ENCODE results near the gene ACOXL. TPM values are rescaled to one million over a fixed set of nuclear protein-coding genes. Genes with fewer than 3 reads are reported as not detected.

Gene ACOXL
- total and polyA plus RNA-seq, 2 donors (not counting 3 experiments of a cell fraction or from before 2014, with no cell fraction given), result not detected

DNA sequence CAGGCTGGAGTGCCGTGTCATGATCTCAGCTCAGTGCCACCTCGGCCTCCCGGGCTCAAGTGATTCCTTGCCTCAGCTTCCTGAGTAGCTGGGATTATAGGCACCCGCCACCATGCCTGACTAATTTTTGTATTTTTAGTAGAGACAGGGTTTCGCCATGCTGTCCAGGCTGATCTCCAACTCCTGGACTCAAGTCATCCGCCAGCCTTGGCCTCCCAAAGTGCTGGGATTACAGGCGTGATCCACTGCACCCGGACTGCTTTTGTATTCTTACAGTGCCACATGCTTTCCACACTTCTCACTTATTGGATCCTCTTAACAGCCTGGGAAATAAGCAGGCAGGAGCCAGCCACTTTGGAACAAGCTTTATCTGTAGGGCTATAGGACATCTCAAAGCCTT, 363.1 kb downstream of the ACOXL start:
- peaks cover 24 to 57% of the 10 kb centered on the region in 2 experiments for H3K27me3 ChIP-seq (ENCODE audit: control insufficient read depth in 2 of 2, insufficient read depth in 2 of 2, low read length in 2 of 2)

More for the DNA sequence above, 363.1 kb downstream of the ACOXL start:
- TF ChIP-seq, protein P1, sequence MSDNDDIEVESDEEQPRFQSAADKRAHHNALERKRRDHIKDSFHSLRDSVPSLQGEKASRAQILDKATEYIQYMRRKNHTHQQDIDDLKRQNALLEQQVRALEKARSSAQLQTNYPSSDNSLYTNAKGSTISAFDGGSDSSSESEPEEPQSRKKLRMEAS (IDR thresholded peaks at IDR 0.05; ENCODE audit: insufficient read depth, insufficient read length), result no peak
- TF ChIP-seq GATA2 (IDR thresholded peaks at IDR 0.05; ENCODE audit: insufficient read depth, insufficient read length, low read depth, low read length) (no peak), EZH2 (IDR thresholded peaks at IDR 0.05; ENCODE audit: borderline replicate concordance, low read depth, low read length, severe bottlenecking) (no peak), FOS (IDR thresholded peaks at IDR 0.05; ENCODE audit: borderline replicate concordance, insufficient read depth, low read length) (no peak)
- TF ChIP-seq, protein P2, sequence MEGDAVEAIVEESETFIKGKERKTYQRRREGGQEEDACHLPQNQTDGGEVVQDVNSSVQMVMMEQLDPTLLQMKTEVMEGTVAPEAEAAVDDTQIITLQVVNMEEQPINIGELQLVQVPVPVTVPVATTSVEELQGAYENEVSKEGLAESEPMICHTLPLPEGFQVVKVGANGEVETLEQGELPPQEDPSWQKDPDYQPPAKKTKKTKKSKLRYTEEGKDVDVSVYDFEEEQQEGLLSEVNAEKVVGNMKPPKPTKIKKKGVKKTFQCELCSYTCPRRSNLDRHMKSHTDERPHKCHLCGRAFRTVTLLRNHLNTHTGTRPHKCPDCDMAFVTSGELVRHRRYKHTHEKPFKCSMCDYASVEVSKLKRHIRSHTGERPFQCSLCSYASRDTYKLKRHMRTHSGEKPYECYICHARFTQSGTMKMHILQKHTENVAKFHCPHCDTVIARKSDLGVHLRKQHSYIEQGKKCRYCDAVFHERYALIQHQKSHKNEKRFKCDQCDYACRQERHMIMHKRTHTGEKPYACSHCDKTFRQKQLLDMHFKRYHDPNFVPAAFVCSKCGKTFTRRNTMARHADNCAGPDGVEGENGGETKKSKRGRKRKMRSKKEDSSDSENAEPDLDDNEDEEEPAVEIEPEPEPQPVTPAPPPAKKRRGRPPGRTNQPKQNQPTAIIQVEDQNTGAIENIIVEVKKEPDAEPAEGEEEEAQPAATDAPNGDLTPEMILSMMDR (IDR thresholded peaks at IDR 0.05; ENCODE audit: extremely low read depth in 1 of 2, insufficient read depth in 1 of 2, low read depth in 1 of 2, low read length in 2 of 2), result no peak
- BruUV-seq (replicated peaks), result no TSS peak
- dilution Hi-C loops (cut with MboI; ENCODE audit: extremely low pct_ligation_motif_present, low sequenced_read_pairs) (no loop called here), intact Hi-C loops (cut with micrococcal nuclease) (no loop called here)
- Histone ChIP-seq H3K36me3 (ENCODE audit: control insufficient read depth in 2 of 2, extremely low read depth in 1 of 2, insufficient read depth in 2 of 2, low read length in 2 of 2) (no peaks in the 10 kb centered on the region), H3K9me1 (replicated peaks; ENCODE audit: control insufficient read depth, extremely low read depth, insufficient read depth, low read length) (no peaks in the 10 kb centered on the region), H3K9me3 (replicated peaks; ENCODE audit: control insufficient read depth, insufficient read depth, low read length) (no peaks in the 10 kb centered on the region), H3K9ac (replicated peaks; ENCODE audit: extremely low read depth, insufficient read depth, low read length) (no peak overlapping the region), H3K79me2 (ENCODE audit: control insufficient read depth, insufficient read depth, low read length) (no peaks in the 10 kb centered on the region), H4K20me1 (replicated peaks; ENCODE audit: control insufficient read depth, extremely low read depth, insufficient read depth, low read length) (no peaks in the 10 kb centered on the region), H3K27ac (ENCODE audit: insufficient read depth, low read depth, low read length) (no peak overlapping the region), H3K4me1 (ENCODE audit: control insufficient read depth, extremely low read depth, insufficient read depth, low read length) (no peaks in the 10 kb centered on the region), H2AFZ (ENCODE audit: low read depth, low read length) (no peak overlapping the region), H3K4me2 (ENCODE audit: insufficient read depth, low read length) (no peak overlapping the region), H3K4me3 (replicated peaks in 1 of 3; ENCODE audit: insufficient read depth in 1 of 3, low read depth in 1 of 3, low read length in 3 of 3) (no peak overlapping the region)
- DNase-seq (ENCODE audit: low read depth, low spot score) (no peak), FAIRE-seq (no peak)
- POLR2A ChIA-PET, result no interaction called here
- CTCF ChIA-PET, result interaction anchor here (0.8 to 1.5 kb wide), 3 partner anchors 24 to 376 kb away, joined by 3 to 4 read pairs (median 3); no protein-coding TSS in a partner anchor
